Vagina (tissue), 2 donors: ENCODE results near the gene CRMP1. TPM values are rescaled to one million over a fixed set of nuclear protein-coding genes. Genes with fewer than 3 reads are reported as not detected.

ENCODE experiments used
- DNase-seq, 2 donors: peaks; one replicate each; pipeline ENCODE4 v3.0.0-alpha.2; 2017; ENCODE audit errors: extremely low spot score in 2 of 2
- H3K27ac ChIP-seq: fragments of 200-600 bp; sonication (generic); one replicate; pipeline ENCODE4 v1.5.1; 2019
- H3K27me3 ChIP-seq: fragments of 200-600 bp; sonication (generic); one replicate; pipeline ENCODE4 v1.5.1; 2019
- H3K36me3 ChIP-seq, 2 donors: fragments of 200-600 bp; sonication (generic); one replicate each; pipeline ENCODE4 v1.5.1; 2017 to 2019
- H3K4me1 ChIP-seq: fragments of 200-600 bp; sonication (generic); one replicate; pipeline ENCODE4 v1.5.1; 2019
- H3K4me3 ChIP-seq, 2 donors: fragments of 200-600 bp; sonication (generic); 1 replicate in 1 of 2; 2 replicates in 1 of 2; pipeline ENCODE4 v1.5.1; 2016 to 2019
- H3K9me3 ChIP-seq: fragments of 200-600 bp; sonication (generic); one replicate; pipeline ENCODE4 v1.5.1; 2019
- POLR2A ChIP-seq, 2 donors: fragments of 450-650 bp; IDR thresholded peaks; one replicate each; pipeline ENCODE4 v1.6.1; 2017; ENCODE audit warnings: antibody characterized with exemption in 2 of 2, mild to moderate bottlenecking in 2 of 2, moderate library complexity in 2 of 2
- POLR2AphosphoS5 ChIP-seq, 2 donors: sonication (generic); formaldehyde crosslinking; IDR thresholded peaks; one replicate each; pipeline ENCODE4 v1.9.0; 2017; ENCODE audit warnings: antibody characterized with exemption in 2 of 2, mild to moderate bottlenecking in 2 of 2, low read depth in 1 of 2; ENCODE audit not compliant: insufficient read depth in 1 of 2
- intact Hi-C: fragments of 100-400 bp; cut with DNase I; formaldehyde crosslinking; loops from one replicate; pipeline ENCODE4 v1.15.1; 2023
- total RNA-seq: library from RNA; depleted of rRNA; stranded (reverse); fragments of >200 nt; gene quantifications from one replicate; pipeline ENCODE4 v1.2.3, GENCODE V29; 2016
- TF ChIP-seq, protein P1 (sequence below), 3 experiments: fragments of 450-650 bp in 2 of 3; fragments of 200-600 bp in 1 of 3; sonication (generic) in 1 of 3; IDR thresholded peaks; one replicate each; pipeline ENCODE4 v1.5.1; 2017 to 2019; ENCODE audit warnings: antibody characterized with exemption in 3 of 3, mild to moderate bottlenecking in 2 of 3, moderate library complexity in 2 of 3

The CRMP1 gene
- total RNA-seq, 1 donor from 2014 or later, result 3.4 TPM

DNA sequence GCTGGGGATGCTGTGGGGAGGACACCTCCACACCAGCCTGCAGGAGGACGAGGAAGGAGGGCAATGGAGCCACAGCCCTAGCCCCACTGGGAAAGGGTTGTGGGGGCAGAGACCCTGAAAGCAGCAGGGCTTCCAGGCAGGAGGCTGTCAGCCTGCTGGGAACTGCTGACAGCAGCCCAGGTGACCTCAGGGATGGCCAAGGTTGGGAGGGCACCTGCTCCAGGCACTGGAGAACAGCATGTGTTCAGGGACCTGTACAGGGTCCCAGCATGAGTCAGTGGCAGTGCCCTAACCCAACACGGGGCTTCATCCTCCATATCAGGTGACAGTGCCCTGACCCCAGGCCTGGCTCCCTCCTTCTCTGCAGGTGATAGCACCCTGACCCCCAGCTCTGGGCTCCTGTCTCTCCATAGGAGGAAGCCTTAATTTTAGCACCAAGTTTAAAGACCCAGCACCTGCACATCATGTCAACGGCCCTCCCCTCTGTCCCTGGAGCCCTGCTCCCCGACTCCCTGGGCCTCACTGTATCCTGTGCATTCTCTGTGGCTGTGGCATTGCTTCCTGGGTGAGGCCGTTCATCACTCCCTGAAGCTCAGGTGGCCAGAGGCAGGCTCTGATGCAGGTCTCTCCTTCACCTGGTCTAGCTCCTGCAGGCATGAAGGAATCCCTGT, 66.3 kb downstream of the CRMP1 start:
- no peaks in the 10 kb centered on the region for H3K4me1 ChIP-seq
- intact Hi-C loops, result no loop called here
- H3K9me3 ChIP-seq, result no peaks in the 10 kb centered on the region
- DNase-seq, result no peak
- TF ChIP-seq, protein P1, sequence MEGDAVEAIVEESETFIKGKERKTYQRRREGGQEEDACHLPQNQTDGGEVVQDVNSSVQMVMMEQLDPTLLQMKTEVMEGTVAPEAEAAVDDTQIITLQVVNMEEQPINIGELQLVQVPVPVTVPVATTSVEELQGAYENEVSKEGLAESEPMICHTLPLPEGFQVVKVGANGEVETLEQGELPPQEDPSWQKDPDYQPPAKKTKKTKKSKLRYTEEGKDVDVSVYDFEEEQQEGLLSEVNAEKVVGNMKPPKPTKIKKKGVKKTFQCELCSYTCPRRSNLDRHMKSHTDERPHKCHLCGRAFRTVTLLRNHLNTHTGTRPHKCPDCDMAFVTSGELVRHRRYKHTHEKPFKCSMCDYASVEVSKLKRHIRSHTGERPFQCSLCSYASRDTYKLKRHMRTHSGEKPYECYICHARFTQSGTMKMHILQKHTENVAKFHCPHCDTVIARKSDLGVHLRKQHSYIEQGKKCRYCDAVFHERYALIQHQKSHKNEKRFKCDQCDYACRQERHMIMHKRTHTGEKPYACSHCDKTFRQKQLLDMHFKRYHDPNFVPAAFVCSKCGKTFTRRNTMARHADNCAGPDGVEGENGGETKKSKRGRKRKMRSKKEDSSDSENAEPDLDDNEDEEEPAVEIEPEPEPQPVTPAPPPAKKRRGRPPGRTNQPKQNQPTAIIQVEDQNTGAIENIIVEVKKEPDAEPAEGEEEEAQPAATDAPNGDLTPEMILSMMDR (IDR thresholded peaks at IDR 0.05), result no peak
- TF ChIP-seq POLR2AphosphoS5 (IDR thresholded peaks at IDR 0.05; ENCODE audit: insufficient read depth in 1 of 2, low read depth in 1 of 2) (no peak), POLR2A (IDR thresholded peaks at IDR 0.05) (no peak)
- no peak overlapping the region for H3K27ac ChIP-seq
- no peak overlapping the region for H3K4me3 ChIP-seq
- no peaks in the 10 kb centered on the region for H3K27me3 ChIP-seq
- H3K36me3 ChIP-seq, result peaks cover 0 to 7% of the 10 kb centered on the region in 2 donors

DNA sequence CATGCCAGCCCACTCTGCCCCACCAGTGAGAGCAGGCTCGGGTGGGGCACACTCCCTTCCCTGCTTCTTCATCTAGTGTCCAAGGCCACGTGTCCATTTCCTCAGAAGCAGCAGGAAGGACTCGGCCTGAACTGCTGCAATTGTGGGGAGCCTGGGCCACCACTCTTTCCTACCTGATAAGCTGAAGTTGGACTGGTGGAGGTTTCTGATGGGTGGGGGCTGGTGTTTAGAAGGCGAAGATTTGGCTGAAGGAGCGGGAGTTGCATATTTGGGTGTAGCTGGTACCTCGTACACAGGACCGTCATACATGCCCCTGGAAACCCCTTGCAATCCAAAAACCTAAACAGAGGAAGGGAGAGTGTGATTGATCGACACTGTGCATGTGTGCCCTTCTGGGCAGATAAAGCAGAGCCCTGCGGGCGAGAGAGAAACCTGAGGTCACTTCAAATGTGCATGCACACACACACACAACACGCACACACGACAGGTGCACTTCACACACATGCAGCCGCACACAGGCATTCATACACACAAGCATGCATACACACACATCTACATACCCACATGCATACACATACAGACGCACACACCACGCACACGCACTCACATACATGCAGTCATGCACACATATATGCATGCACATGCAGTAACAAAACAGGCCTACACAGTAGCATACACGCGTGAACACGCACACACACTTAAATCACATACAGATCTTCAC, 67.4 kb downstream of the CRMP1 start:
- Histone ChIP-seq H3K9me3 (no peaks in the 10 kb centered on the region), H3K27ac (no peak overlapping the region), H3K4me3 (no peak overlapping the region), H3K4me1 (no peaks in the 10 kb centered on the region), H3K27me3 (no peaks in the 10 kb centered on the region), H3K36me3 (peaks cover 0 to 16% of the 10 kb centered on the region in 2 donors)
- no peak for DNase-seq
- TF ChIP-seq POLR2AphosphoS5 (IDR thresholded peaks at IDR 0.05; ENCODE audit: insufficient read depth in 1 of 2, low read depth in 1 of 2) (no peak), POLR2A (IDR thresholded peaks at IDR 0.05) (no peak)
- TF ChIP-seq, protein P1 (IDR thresholded peaks at IDR 0.05), result no peak
- intact Hi-C loops, result no loop called here

DNA sequence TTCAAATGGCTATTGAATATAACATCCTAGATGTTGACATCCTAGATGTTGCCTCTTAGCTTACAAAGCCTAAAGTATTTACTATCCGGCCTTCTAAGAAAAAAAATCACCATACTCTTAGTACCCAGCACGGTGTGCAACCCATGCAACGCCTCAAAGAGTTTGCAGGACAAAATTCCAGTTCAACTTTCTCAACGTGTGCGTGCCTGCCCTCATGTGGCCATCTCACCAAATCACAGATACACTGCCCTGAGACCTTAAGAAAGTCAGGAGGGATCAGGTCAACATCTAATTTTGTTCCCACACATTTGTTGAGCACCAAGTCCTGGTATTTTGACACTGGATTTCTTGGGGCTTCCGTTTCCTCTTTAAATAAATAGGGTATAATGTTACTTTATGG, 68.3 kb downstream of the CRMP1 start:
- Histone ChIP-seq H3K27ac (no peak overlapping the region), H3K27me3 (no peaks in the 10 kb centered on the region), H3K4me1 (no peaks in the 10 kb centered on the region), H3K9me3 (no peaks in the 10 kb centered on the region), H3K36me3 (peaks cover 0 to 16% of the 10 kb centered on the region in 2 donors), H3K4me3 (no peak overlapping the region)
- intact Hi-C loops, result no loop called here
- DNase-seq, result no peak
- TF ChIP-seq POLR2A (IDR thresholded peaks at IDR 0.05), result no peak
- no peak for TF ChIP-seq POLR2AphosphoS5 (IDR thresholded peaks at IDR 0.05; ENCODE audit: insufficient read depth in 1 of 2, low read depth in 1 of 2)
- TF ChIP-seq, protein P1 (IDR thresholded peaks at IDR 0.05), result no peak

DNA sequence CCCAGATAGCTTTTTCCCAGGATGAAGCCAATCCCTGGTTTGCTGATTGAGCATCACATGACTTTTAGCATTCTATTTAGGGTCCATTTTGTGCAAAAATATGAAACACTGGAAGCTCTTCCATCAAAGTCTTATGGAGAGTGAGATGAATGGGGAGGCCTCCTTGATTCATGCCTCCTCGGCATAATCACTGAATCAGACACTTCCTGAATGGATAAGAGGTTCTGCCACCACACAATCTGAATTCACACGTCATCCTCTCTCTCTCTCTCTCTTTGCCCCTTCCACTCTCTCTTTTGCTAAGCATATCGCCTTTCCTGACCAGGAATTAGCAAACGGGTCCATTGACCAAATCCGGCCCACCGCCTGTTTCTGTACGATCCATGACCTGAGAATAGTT, 68.7 kb downstream of the CRMP1 start:
- Histone ChIP-seq H3K4me3 (no peak overlapping the region), H3K27ac (no peak overlapping the region), H3K4me1 (no peaks in the 10 kb centered on the region), H3K36me3 (peaks cover 0 to 16% of the 10 kb centered on the region in 2 donors), H3K27me3 (no peaks in the 10 kb centered on the region), H3K9me3 (no peaks in the 10 kb centered on the region)
- TF ChIP-seq POLR2AphosphoS5 (IDR thresholded peaks at IDR 0.05; ENCODE audit: insufficient read depth in 1 of 2, low read depth in 1 of 2), result no peak
- TF ChIP-seq, protein P1 (IDR thresholded peaks at IDR 0.05), result no peak
- no peak for TF ChIP-seq POLR2A (IDR thresholded peaks at IDR 0.05)
- no peak for DNase-seq
- intact Hi-C loops, result no loop called here
